Measurements from ENCODE around the gene PRKCE. TPM values are rescaled to one million over a fixed set of nuclear protein-coding genes. Genes with fewer than 3 reads are reported as not detected.

Gene PRKCE
- total RNA-seq, 1 experiment from 2014 or later: 4.4 TPM

GRCh38 chr2:45640576-45640975, 10.9 kb upstream of the PRKCE start:
- no peak overlapping the region for H3K27ac Mint-ChIP-seq (ENCODE audit: unreplicated experiment)
- CTCF ChIA-PET: no interaction called here
- intact Hi-C loops (cut with micrococcal nuclease; ENCODE audit: unreplicated experiment): loop anchor here (5.0 kb wide), 1 partner anchor 352 kb away; no protein-coding TSS in a partner anchor
- no peak for DNase-seq
- H3K36me3 Mint-ChIP-seq (ENCODE audit: insufficient read depth, unreplicated experiment): no peaks in the 10 kb centered on the region
- no peaks in the 10 kb centered on the region for H3K4me1 Mint-ChIP-seq (ENCODE audit: low read depth, unreplicated experiment)
- H3K9me3 Mint-ChIP-seq (ENCODE audit: unreplicated experiment): no peaks in the 10 kb centered on the region
- Histone ChIP-seq H3K4me3 (ENCODE audit: low read depth, low read length) (no peak overlapping the region), H3K36me3 (ENCODE audit: control insufficient read depth, insufficient read depth, low read length) (no peaks in the 10 kb centered on the region), H3K9me3 (no peaks in the 10 kb centered on the region), H3K4me1 (no peaks in the 10 kb centered on the region), H3K27me3 (replicated peaks; ENCODE audit: control insufficient read depth, insufficient read depth, low read length) (no peaks in the 10 kb centered on the region)
- POLR2A ChIA-PET: no interaction called here
- no peak overlapping the region for H3K4me3 Mint-ChIP-seq (ENCODE audit: unreplicated experiment)
- TF ChIP-seq, protein P1, sequence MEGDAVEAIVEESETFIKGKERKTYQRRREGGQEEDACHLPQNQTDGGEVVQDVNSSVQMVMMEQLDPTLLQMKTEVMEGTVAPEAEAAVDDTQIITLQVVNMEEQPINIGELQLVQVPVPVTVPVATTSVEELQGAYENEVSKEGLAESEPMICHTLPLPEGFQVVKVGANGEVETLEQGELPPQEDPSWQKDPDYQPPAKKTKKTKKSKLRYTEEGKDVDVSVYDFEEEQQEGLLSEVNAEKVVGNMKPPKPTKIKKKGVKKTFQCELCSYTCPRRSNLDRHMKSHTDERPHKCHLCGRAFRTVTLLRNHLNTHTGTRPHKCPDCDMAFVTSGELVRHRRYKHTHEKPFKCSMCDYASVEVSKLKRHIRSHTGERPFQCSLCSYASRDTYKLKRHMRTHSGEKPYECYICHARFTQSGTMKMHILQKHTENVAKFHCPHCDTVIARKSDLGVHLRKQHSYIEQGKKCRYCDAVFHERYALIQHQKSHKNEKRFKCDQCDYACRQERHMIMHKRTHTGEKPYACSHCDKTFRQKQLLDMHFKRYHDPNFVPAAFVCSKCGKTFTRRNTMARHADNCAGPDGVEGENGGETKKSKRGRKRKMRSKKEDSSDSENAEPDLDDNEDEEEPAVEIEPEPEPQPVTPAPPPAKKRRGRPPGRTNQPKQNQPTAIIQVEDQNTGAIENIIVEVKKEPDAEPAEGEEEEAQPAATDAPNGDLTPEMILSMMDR (IDR thresholded peaks at IDR 0.05; ENCODE audit: insufficient read depth in 1 of 2, low read depth in 1 of 2, low read length in 1 of 2, severe bottlenecking in 1 of 2, unreplicated experiment in 1 of 2): no peak
- BruUV-seq (replicated peaks): no TSS peak
- H3K27me3 Mint-ChIP-seq (ENCODE audit: insufficient read depth, unreplicated experiment): peaks cover 10% of the 10 kb centered on the region

DNA sequence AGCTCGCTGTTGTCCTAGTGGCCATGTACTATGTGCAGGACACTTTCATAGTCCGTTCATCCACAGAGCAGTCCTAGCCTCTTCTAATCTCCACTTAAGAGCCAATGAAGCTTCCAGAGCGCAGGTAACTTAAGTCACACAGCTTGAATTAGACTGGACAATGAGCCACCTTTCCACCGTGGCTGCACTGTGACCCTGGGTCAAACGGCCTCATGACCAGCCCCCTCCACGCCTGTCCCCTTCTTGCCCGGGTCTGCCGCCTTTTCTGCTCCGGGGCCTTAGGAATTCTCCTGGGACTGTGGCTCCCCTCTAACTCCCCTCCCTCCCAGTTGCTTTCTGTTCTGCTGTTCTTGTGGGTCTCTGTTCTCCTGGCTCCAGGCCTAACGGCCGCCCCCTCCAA, 8.4 kb upstream of the PRKCE start:
- BruUV-seq (replicated peaks): no TSS peak
- Mint-ChIP-seq H3K4me1 (ENCODE audit: low read depth, unreplicated experiment) (peaks cover 5% of the 10 kb centered on the region), H3K27ac (ENCODE audit: unreplicated experiment) (no peak overlapping the region), H3K36me3 (ENCODE audit: insufficient read depth, unreplicated experiment) (no peaks in the 10 kb centered on the region), H3K27me3 (ENCODE audit: insufficient read depth, unreplicated experiment) (peaks cover 10% of the 10 kb centered on the region), H3K9me3 (ENCODE audit: unreplicated experiment) (no peaks in the 10 kb centered on the region), H3K4me3 (ENCODE audit: unreplicated experiment) (peak overlapping the region; percentile 67)
- H3K4me3 ChIP-seq (ENCODE audit: low read depth, low read length): peak overlapping the region; percentile 31
- H3K4me1 ChIP-seq: no peaks in the 10 kb centered on the region
- peak; percentile 12 to 37 for DNase-seq
- ChIA-PET POLR2A (no interaction called here), CTCF (interaction anchor here (0.7 to 1.9 kb wide), 4 partner anchors 32 to 136 kb away, joined by 3 to 7 read pairs (median 4); partner anchors contain the start of gene SRBD1)
- TF ChIP-seq, protein P1 (IDR thresholded peaks at IDR 0.05; ENCODE audit: insufficient read depth in 1 of 2, low read depth in 1 of 2, low read length in 1 of 2, severe bottlenecking in 1 of 2, unreplicated experiment in 1 of 2): no peak
- H3K36me3 ChIP-seq (ENCODE audit: control insufficient read depth, insufficient read depth, low read length): no peaks in the 10 kb centered on the region
- no peaks in the 10 kb centered on the region for H3K27me3 ChIP-seq (replicated peaks; ENCODE audit: control insufficient read depth, insufficient read depth, low read length)
- no peaks in the 10 kb centered on the region for H3K9me3 ChIP-seq
- intact Hi-C loops (cut with micrococcal nuclease; ENCODE audit: unreplicated experiment): loop anchor here (1.0 to 5.0 kb wide), 6 partner anchors 58 to 349 kb away; no protein-coding TSS in a partner anchor

GRCh38 chr2:45643543-45644542, 7.6 kb upstream of the PRKCE start:
- ChIA-PET CTCF (interaction anchor here (0.8 to 1.9 kb wide), 6 partner anchors 33 to 135 kb away, joined by 3 to 7 read pairs (median 4); partner anchors contain the start of gene SRBD1), POLR2A (no interaction called here)
- no TSS peak for BruUV-seq (replicated peaks)
- H3K36me3 ChIP-seq (ENCODE audit: control insufficient read depth, insufficient read depth, low read length): no peaks in the 10 kb centered on the region
- DNase-seq: peak; percentile 55 to 84
- no peaks in the 10 kb centered on the region for H3K9me3 ChIP-seq
- H3K4me3 ChIP-seq (ENCODE audit: low read depth, low read length): peak overlapping the region; percentile 31
- peaks cover 10% of the 10 kb centered on the region for H3K4me1 Mint-ChIP-seq (ENCODE audit: low read depth, unreplicated experiment)
- peak overlapping the region; percentile 67 for H3K4me3 Mint-ChIP-seq (ENCODE audit: unreplicated experiment)
- H3K4me1 ChIP-seq: no peaks in the 10 kb centered on the region
- no peaks in the 10 kb centered on the region for H3K9me3 Mint-ChIP-seq (ENCODE audit: unreplicated experiment)
- no peaks in the 10 kb centered on the region for H3K36me3 Mint-ChIP-seq (ENCODE audit: insufficient read depth, unreplicated experiment)
- no peak overlapping the region for H3K27ac Mint-ChIP-seq (ENCODE audit: unreplicated experiment)
- TF ChIP-seq, protein P1 (IDR thresholded peaks at IDR 0.05; ENCODE audit: insufficient read depth in 1 of 2, low read depth in 1 of 2, low read length in 1 of 2, severe bottlenecking in 1 of 2, unreplicated experiment in 1 of 2): peak; percentile 69 to 96
- H3K27me3 ChIP-seq (replicated peaks; ENCODE audit: control insufficient read depth, insufficient read depth, low read length): no peaks in the 10 kb centered on the region
- intact Hi-C loops (cut with micrococcal nuclease; ENCODE audit: unreplicated experiment): loop anchor here (1.0 to 5.0 kb wide), 6 partner anchors 57 to 348 kb away; no protein-coding TSS in a partner anchor
- peaks cover 10% of the 10 kb centered on the region for H3K27me3 Mint-ChIP-seq (ENCODE audit: insufficient read depth, unreplicated experiment)

Data from Caco-2 (cell line).